GM18502 (cell line): ENCODE measurements around the gene ARSI.

Source experiments
- ATAC-seq: cut with Tn5 transposase; IDR thresholded peaks from one replicate; pipeline ENCODE4 v1.9.1; 2021; ENCODE audit warnings: mild to moderate bottlenecking; ENCODE audit not compliant: unreplicated experiment, poor library complexity

ARSI gene

DNA sequence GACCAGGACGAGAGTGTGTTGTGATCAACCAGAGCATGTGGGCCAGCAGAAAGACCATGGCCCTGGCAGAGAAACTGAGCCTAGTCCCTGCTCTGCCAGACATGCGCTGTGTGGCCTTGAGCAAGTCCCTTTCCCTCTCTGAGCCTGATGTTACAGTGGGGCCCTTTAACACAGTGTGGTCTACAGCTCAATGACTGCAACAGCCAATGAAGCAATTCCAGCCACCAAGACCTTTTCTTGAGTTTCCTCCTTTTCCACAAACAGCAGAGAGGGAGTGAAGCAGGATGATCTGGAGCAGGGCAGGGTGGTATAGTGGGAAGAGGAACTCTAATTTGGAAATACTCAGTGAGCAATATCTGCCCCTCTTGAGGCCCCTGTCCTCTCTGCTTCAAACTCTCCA is 25.8 kb upstream of the ARSI start:
- no peak for ATAC-seq

DNA sequence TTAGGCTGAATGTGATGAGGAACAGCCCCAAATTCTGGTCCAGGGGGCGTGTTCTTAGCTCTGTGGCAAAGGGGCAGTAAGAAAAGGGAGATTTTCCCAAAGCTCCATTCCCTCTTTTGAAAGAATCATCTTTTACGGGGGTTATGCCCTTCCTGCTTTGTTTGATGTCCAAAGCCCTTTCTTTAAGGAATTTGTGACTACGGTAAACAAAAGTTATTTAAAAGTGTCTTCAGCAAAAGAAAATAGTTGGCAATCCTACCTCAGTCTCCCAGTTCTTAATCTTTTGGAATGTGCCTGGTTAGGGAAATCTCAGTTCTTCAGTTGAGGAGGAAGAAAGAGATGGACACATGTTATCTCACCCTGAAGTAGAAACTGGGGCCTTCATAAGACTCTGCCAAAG is 24.4 kb upstream of the ARSI start:
- ATAC-seq = no peak

GRCh38 chr5:150326707-150327106 is 24.0 kb upstream of the ARSI start:
- ATAC-seq = no peak

GRCh38 chr5:150325426-150325825 is 22.7 kb upstream of the ARSI start:
- ATAC-seq = no peak

- ATAC-seq = no peak
Measured at GRCh38 chr5:150323819-150324218, 21.1 kb upstream of the ARSI start.

DNA sequence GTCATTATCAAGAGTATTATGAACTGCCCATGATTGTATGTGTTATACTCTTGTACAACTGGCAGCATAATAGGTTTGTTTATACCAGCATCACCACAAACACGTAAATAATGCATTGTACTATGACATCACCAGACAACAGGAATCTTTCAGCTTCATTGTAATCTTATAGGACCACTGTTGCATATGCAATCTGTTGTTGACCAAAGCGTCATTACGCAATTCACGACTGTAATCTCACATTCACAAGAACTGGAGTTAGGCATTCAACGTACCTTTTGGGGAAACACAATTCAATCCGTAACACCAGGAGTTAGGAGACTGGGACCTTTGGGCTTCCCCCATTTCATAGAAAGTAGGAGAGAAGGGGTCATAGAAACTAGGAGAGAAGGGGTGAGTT is 20.4 kb upstream of the ARSI start:
- ATAC-seq = no peak

- no peak for ATAC-seq
Measured at GRCh38 chr5:150322202-150322601, 19.5 kb upstream of the ARSI start.

DNA sequence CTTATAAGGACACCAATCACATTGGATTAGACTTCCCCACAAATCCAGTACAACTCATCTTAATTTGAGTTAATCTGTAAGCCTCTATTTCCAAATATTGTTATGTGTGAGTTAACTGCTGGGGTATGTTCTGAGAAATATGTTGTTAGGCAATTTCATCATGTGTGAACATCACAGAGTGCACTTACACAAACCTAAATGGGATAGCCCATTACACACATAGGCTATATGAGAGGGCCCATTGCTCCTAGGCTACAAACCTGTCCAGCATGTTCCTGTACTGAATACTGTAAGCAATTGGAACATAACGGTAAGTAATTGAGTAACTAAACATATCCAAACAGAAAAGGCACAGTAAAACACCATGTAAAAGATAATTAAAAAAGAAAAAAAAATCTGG is 19.1 kb upstream of the ARSI start:
- no peak for ATAC-seq

DNA sequence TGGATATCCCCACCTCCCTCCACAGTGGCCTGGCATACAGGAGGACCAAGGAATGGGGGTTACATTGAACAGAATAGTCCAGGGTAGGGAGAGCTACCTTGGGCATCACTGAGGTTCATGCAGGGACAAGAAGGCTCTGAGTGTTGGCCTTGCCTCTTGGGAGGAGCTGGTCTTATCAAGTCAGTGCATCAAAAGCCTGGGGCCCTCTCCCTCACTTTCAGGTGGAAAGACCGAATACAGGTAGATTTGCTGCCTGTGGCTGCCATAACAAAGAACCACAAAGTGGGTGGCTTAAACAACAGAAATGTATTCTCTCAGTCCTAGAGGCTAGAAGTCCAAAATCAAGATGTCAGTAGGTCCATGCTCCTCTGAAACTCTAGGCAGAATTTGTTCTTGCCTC is 18.5 kb upstream of the ARSI start:
- ATAC-seq = no peak

- no peak for ATAC-seq
Measured at GRCh38 chr5:150320044-150320613, 17.4 kb upstream of the ARSI start.

GRCh38 chr5:150319484-150319790 is 16.7 kb upstream of the ARSI start:
- no peak for ATAC-seq

- ATAC-seq = no peak
Measured at GRCh38 chr5:150318613-150319483, 16.1 kb upstream of the ARSI start.

DNA sequence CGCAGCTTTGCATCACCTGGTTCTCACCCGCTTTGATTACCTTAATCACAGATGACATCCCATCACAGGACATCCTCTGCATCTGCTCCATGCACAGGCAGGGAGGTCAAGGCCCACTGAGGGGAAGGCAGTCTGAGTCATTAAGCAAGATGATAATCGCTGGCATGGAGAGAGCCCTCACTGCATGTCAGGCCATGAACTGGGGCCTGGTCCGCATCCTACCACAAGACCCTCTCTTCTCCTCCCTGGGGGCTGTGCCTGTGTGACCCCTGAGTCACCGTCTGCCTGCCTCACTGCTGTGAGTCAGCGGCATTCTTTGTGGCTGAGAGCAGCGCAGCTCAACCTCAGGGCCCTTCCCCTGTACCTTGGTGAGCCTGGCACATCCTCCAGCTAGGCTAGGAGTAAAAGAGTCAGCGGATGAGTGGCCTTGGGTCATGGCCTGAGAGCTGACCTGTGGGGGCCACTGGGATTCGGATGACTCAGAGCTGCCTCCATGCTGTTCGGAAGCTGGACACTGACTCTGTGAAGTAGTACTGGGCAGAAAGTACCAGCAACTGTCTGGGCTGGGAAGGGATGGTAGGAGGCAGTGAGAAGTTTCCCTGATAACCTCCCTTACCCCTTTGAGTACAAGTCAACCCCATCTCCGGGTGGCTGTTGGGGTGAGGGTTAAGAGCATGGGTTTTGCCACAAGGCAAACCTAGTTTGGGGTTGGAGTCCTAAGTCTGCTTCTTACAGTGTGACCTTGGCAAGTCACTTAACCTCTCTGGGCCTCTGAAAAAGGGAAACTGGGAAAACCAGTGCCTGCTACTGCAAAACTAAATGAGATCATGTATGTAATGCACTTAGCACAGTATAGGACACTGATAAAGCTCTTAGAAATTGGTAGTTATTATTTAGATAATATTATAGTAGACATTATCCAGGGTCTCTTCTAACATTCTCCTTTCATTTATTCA is 14.6 kb upstream of the ARSI start:
- no peak for ATAC-seq

DNA sequence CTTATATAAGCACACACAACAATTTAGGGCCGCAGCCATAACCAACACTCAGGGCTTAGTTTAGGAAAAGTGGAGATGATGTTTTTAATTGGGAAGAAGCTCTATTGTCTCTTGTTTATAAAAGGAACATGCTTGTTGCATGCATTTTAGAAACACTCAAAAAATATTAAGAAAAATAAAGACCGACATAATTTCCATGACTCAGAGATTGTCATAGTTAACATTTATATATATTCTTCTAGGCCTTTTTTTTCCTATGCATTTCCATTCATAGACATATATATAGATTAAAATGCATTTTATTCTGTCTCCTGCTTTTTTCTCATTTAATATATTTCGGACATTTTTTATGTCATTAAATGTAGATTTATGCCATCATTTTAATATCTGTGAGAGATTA is 13.6 kb upstream of the ARSI start:
- ATAC-seq = no peak

DNA sequence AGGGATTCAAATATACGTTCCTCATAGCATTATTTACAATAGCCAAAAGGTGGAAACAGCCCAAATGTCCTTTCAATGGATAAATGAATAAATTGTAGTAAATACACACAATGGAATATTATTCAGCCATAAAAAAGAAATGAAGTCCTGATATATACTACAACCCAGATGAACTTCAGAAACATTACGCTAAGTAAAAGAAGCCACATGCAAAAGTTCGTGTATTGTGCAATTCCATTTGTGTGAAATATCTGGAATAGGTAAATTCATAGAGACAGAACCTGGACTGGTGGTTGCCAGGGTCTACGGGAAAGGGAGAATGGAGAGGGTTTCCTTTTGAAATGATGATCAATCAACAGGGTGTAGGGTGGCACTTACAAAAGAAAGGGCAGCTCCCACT is 12.5 kb upstream of the ARSI start:
- ATAC-seq = no peak

- ATAC-seq = no peak
Measured at GRCh38 chr5:150313921-150314716, 11.4 kb upstream of the ARSI start.

DNA sequence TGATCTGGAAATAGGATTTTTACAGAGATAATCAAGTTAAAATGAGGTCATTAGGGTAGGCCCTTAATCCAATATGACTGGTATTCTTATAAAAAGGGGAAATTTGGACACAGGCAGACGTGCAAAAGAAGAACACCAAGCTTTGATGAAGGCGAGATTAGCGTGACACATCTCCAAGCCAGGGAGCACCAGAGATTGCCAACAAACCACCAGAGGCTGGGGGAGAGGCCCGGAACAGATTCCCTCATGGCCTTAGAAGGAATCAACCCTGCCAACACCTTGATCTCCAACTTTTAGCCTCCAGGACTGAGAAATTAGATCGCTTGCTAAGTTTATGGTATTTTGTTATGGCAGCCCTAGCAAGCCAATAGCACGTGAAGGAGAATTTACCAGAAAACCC is 10.8 kb upstream of the ARSI start:
- no peak for ATAC-seq

DNA sequence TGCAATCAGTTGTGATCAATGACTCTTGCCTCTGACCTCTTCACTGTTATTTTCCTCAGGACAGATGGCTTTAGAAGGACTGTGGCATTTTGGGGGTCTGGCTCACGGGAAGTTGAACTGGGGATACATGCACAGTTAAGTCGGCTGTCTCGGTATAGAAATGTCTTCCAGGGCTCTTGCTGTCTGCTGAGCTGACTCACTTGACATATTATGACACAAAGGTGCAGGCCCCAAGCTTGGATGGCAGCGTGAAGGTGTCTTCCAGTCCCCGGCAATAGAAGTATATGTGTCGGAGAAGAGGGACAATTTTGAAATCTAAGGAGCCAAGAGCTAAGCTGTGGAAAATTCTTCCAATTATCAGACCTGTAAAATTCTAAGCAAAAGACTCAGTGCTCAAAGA is 9.8 kb upstream of the ARSI start:
- ATAC-seq = no peak

DNA sequence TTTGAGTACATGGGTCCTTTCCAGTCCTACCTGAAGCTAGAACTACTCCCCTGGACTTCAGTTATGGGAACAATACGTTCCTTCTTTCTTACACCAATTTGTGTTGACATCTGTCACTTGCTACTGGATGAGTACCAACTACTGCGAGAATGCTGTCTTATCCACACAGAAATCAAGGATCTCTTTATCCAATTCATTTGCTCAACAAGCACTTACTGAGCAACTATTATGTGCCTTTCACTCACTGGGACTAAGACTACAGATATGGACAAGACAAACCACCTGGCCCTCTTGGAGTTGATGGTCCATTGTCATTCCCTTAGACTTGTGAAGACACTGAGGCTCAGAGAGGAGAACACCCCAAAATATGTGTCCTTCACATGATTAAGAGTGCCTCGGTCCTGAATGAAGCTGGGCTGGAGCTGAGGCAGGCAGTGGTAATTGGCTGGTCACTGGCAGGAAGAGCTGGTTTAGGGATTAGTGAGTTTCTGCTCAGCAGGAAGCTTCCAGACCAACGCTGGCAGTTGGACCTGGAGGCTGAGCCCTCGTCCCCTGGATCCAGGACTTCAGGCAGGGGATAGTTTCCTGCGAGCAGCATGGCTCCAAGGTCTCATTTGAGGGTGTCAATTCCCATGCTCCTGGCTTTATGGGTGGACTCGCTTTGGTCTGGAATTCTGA is 8.4 kb upstream of the ARSI start:
- no peak for ATAC-seq

GRCh38 chr5:150310246-150310645 is 7.5 kb upstream of the ARSI start:
- ATAC-seq = no peak
